Measurements from ENCODE around the gene HMG20A.

- no peak for TF ChIP-seq EZH2 (IDR thresholded peaks at IDR 0.05)
- TF ChIP-seq POLR2AphosphoS5 (IDR thresholded peaks at IDR 0.05; ENCODE audit: borderline replicate concordance, low read depth, low read length), result no peak
- TF ChIP-seq FOXP2 (optimal IDR thresholded peaks at IDR 0.05; ENCODE audit: control extremely low read depth, extremely low read length, insufficient read depth), result no peak
These were observed 112.2 kb downstream of the HMG20A start for GRCh38 chr15:77532846-77533245.
